Natural killer cell (primary cell): ENCODE data around the gene TIMP2. TPM values are rescaled to one million over a fixed set of nuclear protein-coding genes. Genes with fewer than 3 reads are reported as not detected.

Experiments used
- ATAC-seq, 3 donors: fragments of 150-1000 bp in 2 of 3; fragments of 200-7000 bp in 1 of 3; cut with Tn5 transposase; 1 replicate in 1 of 3; 2 replicates in 2 of 3; pipeline ENCODE4 v1.10.0; 2021; ENCODE audit warnings: mild to moderate bottlenecking in 2 of 3, moderate library complexity in 2 of 3
- DNase-seq, 2 donors: peaks; one replicate each; pipeline versions ENCODE4 v3.0.0 to v3.0.0-alpha.2; 2013 to 2021; ENCODE audit warnings: mixed read lengths in 1 of 2
- H3K27ac ChIP-seq: one replicate; pipeline ENCODE4 v1.5.1; 2013; ENCODE audit warnings: mild to moderate bottlenecking, low read length
- H3K27me3 ChIP-seq: one replicate; pipeline ENCODE4 v1.6.1; 2013; ENCODE audit warnings: low read length; ENCODE audit not compliant: control insufficient read depth, insufficient read depth
- H3K36me3 ChIP-seq: one replicate; pipeline ENCODE4 v1.6.1; 2013; ENCODE audit warnings: low read length; ENCODE audit not compliant: control insufficient read depth, insufficient read depth
- H3K4me1 ChIP-seq: one replicate; pipeline ENCODE4 v1.6.1; 2013; ENCODE audit warnings: low read length; ENCODE audit not compliant: control insufficient read depth, insufficient read depth
- H3K4me3 ChIP-seq: one replicate; pipeline ENCODE4 v1.5.1; 2013; ENCODE audit warnings: low read length
- H3K9me3 ChIP-seq: one replicate; pipeline ENCODE4 v1.6.1; 2013; ENCODE audit warnings: low read length; ENCODE audit not compliant: control insufficient read depth, insufficient read depth
- H3K27ac Mint-ChIP-seq, 2 donors: one replicate each; pipeline ENCODE4 v1.8.0; 2022; ENCODE audit warnings: mild to moderate bottlenecking in 2 of 2, mixed read lengths in 2 of 2, moderate library complexity in 1 of 2
- H3K27me3 Mint-ChIP-seq, 2 donors: one replicate each; pipeline ENCODE4 v1.8.0; 2022; ENCODE audit warnings: low read depth in 2 of 2, mixed read lengths in 2 of 2
- H3K36me3 Mint-ChIP-seq: one replicate; pipeline ENCODE4 v1.8.0; 2022; ENCODE audit warnings: mixed read lengths
- H3K4me1 Mint-ChIP-seq, 2 donors: one replicate each; pipeline ENCODE4 v1.8.0; 2022; ENCODE audit warnings: mixed read lengths in 2 of 2
- H3K4me3 Mint-ChIP-seq: one replicate; pipeline ENCODE4 v1.8.0; 2022; ENCODE audit warnings: mild to moderate bottlenecking, moderate library complexity, mixed read lengths
- H3K9me3 Mint-ChIP-seq, 2 donors: one replicate each; pipeline ENCODE4 v1.8.0; 2022; ENCODE audit warnings: mixed read lengths in 2 of 2
- WGBS: methylation state at CpG from one replicate; pipeline ENCODE4 v1.1.7; 2013; ENCODE audit warnings: missing lambda C conversion rate; ENCODE audit not compliant: insufficient coverage; 5-methylcytosine and 5-hydroxymethylcytosine counted together
- intact Hi-C: fragments of 100-400 bp; cut with micrococcal nuclease; formaldehyde crosslinking; loops from one replicate; pipeline ENCODE4 v1.14.2; 2022
- total RNA-seq, 4 donors: library from RNA; stranded (reverse); fragments of 120-200 nt in 1 of 4; gene quantifications; one replicate each; pipeline versions ENCODE4 v1.2.3 to v1.2.4, GENCODE V29; 2013 to 2022
- TF ChIP-seq, protein P1 (sequence below): fragments of 200-600 bp; IDR thresholded peaks from one replicate; pipeline ENCODE4 v1.8.0; 2022; ENCODE audit warnings: antibody characterized with exemption

TIMP2 gene
- total RNA-seq, 3 donors from 2014 or later (not counting 1 experiment from before 2014, with no cell fraction given), result 3.6 to 8.2 (median 7.1) TPM

DNA sequence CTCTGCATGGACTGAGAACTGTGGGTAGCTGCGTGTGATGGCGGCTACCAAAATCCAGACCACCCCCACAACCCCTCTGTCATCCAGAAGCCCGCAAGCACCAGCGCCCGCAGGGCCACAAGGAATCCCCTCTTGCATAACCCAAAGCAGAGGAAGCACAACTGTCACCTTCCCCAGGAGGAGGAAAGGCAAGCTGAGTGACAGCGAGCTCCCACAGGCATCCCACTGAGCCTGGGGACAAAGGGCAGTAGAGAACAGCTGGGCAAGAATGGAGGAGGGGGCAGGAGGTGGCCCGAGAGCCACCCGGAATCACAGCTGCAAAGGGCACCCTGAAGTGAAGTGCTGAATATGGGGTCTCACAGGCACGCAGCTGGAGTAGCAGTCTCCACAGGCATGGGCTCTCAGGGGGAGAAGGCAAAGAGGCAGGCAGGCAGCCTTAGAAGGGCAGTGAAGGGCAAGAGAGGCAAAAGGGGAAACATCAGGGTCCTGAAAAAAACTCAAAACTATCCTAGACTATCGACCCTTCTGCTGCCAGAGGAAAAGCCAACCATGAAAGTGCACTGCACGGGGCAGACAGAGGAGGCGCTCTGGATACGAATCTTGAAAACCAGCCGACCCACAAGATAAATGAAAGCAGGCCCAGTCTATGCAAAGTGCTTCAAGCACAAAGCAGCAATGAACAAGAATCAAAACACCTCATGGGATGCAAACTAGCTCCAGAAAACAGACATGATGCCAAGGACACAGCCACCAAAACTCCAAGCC, 101.7 kb downstream of the TIMP2 start:
- Histone ChIP-seq H3K4me3 (no peak overlapping the region), H3K27ac (no peak overlapping the region), H3K36me3 (peaks cover 82% of the 10 kb centered on the region), H3K9me3 (no peaks in the 10 kb centered on the region), H3K27me3 (no peaks in the 10 kb centered on the region), H3K4me1 (peaks cover 21% of the 10 kb centered on the region)
- H3K27me3 Mint-ChIP-seq, result no peaks in the 10 kb centered on the region
- ATAC-seq (no peak), DNase-seq (no peak)
- TF ChIP-seq, protein P1, sequence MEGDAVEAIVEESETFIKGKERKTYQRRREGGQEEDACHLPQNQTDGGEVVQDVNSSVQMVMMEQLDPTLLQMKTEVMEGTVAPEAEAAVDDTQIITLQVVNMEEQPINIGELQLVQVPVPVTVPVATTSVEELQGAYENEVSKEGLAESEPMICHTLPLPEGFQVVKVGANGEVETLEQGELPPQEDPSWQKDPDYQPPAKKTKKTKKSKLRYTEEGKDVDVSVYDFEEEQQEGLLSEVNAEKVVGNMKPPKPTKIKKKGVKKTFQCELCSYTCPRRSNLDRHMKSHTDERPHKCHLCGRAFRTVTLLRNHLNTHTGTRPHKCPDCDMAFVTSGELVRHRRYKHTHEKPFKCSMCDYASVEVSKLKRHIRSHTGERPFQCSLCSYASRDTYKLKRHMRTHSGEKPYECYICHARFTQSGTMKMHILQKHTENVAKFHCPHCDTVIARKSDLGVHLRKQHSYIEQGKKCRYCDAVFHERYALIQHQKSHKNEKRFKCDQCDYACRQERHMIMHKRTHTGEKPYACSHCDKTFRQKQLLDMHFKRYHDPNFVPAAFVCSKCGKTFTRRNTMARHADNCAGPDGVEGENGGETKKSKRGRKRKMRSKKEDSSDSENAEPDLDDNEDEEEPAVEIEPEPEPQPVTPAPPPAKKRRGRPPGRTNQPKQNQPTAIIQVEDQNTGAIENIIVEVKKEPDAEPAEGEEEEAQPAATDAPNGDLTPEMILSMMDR, result no peak
- peaks cover 24% of the 10 kb centered on the region for H3K36me3 Mint-ChIP-seq
- peak overlapping the region in 1 of 2 donors; percentile 67 for H3K27ac Mint-ChIP-seq
- WGBS, result 97% methylated on average over 13 of the region's 14 CpGs
- H3K4me3 Mint-ChIP-seq, result no peak overlapping the region
- intact Hi-C loops, result no loop called here
- no peaks in the 10 kb centered on the region for H3K9me3 Mint-ChIP-seq
- peaks cover 14 to 35% of the 10 kb centered on the region in 2 donors for H3K4me1 Mint-ChIP-seq

DNA sequence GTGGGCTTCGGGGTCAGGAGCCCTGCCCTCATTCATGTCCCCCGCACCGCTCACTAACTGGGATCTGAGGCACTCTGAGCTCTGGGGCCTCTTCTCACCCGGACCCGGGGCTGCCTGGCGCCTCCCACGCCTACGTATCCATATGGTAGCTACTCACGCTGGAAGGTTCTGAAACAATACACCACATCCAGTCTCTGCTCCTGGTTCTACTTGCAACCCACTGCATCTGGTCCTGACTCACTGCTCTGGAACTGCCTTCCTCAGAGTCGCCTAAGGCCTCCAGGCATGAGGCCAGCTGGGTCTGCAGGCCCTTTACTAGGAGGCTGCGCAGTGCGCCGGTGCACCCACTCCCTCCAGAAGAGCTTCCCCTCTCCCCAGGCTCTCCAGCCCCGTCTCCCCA, 102.6 kb downstream of the TIMP2 start:
- DNase-seq (no peak), ATAC-seq (no peak)
- H3K4me1 ChIP-seq, result peaks cover 30% of the 10 kb centered on the region
- WGBS, result 97% methylated on average over 14 of the region's 14 CpGs
- intact Hi-C loops, result no loop called here
- Mint-ChIP-seq H3K27ac (peak overlapping the region in 1 of 2 donors; percentile 36), H3K9me3 (no peaks in the 10 kb centered on the region), H3K4me3 (no peak overlapping the region), H3K4me1 (peaks cover 19 to 35% of the 10 kb centered on the region in 2 donors), H3K36me3 (peaks cover 15% of the 10 kb centered on the region), H3K27me3 (no peaks in the 10 kb centered on the region)
- peaks cover 82% of the 10 kb centered on the region for H3K36me3 ChIP-seq
- no peak overlapping the region for H3K27ac ChIP-seq
- TF ChIP-seq, protein P1, result no peak
- no peak overlapping the region for H3K4me3 ChIP-seq
- H3K27me3 ChIP-seq, result no peaks in the 10 kb centered on the region
- no peaks in the 10 kb centered on the region for H3K9me3 ChIP-seq

DNA sequence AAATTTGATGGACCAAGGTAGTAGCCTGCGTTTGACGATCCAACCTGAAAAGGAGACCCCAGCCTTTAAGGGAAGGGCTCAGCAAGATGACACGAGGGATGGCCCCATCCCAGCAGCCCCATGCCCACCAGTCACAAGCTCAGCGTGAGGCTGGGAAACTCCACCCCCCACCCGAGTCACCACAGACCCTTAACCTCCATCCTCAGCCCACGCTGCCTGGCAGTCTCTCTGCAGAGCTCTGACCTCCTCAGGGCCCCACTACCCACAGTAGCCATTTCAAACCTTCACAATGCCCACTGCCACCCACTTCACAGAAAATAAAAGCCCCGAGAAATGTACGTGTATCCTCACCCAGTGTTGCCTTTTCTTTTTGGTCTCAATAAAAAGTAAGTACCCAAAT, 103.2 kb downstream of the TIMP2 start:
- Histone ChIP-seq H3K27ac (no peak overlapping the region), H3K27me3 (no peaks in the 10 kb centered on the region), H3K36me3 (peaks cover 76% of the 10 kb centered on the region), H3K4me1 (peaks cover 36% of the 10 kb centered on the region), H3K9me3 (no peaks in the 10 kb centered on the region), H3K4me3 (no peak overlapping the region)
- no peaks in the 10 kb centered on the region for H3K27me3 Mint-ChIP-seq
- 89% methylated on average over 7 of the region's 8 CpGs for WGBS
- intact Hi-C loops, result no loop called here
- TF ChIP-seq, protein P1, result no peak
- DNase-seq (no peak), ATAC-seq (no peak)
- no peak overlapping the region for H3K27ac Mint-ChIP-seq
- peaks cover 25 to 41% of the 10 kb centered on the region in 2 donors for H3K4me1 Mint-ChIP-seq
- no peaks in the 10 kb centered on the region for H3K9me3 Mint-ChIP-seq
- no peak overlapping the region for H3K4me3 Mint-ChIP-seq
- peaks cover 15% of the 10 kb centered on the region for H3K36me3 Mint-ChIP-seq
